Ectodermal cell (in vitro differentiated cells): ENCODE results near the gene RAB3C.

Source experiments
- H3K27ac ChIP-seq: 2 replicates; pipeline ENCODE4 v1.7.0; 2013; ENCODE audit warnings: mild to moderate bottlenecking, low read depth, low read length; ENCODE audit not compliant: insufficient read depth, poor library complexity, severe bottlenecking
- H3K27me3 ChIP-seq: 2 replicates; pipeline ENCODE4 v1.7.0; 2013; ENCODE audit warnings: mild to moderate bottlenecking, low read length; ENCODE audit not compliant: insufficient read depth, control insufficient read depth, poor library complexity, severe bottlenecking
- H3K36me3 ChIP-seq: one replicate; pipeline ENCODE4 v1.7.0; 2013; ENCODE audit warnings: low read length; ENCODE audit not compliant: control insufficient read depth, insufficient read depth
- H3K4me1 ChIP-seq: one replicate; pipeline ENCODE4 v1.7.0; 2013; ENCODE audit warnings: low read length; ENCODE audit not compliant: control insufficient read depth, insufficient read depth
- H3K4me3 ChIP-seq: 2 replicates; pipeline ENCODE4 v1.7.0; 2013; ENCODE audit warnings: low read depth, low read length, control low read depth; ENCODE audit not compliant: insufficient read depth
- H3K9me3 ChIP-seq: 2 replicates; pipeline ENCODE4 v1.7.0; 2013; ENCODE audit warnings: mild to moderate bottlenecking, low read length, moderate library complexity; ENCODE audit not compliant: control insufficient read depth
- WGBS, 2 experiments: methylation state at CpG; one replicate each; pipeline ENCODE4 v1.1.7; 2013; ENCODE audit warnings: missing lambda C conversion rate in 2 of 2; 5-methylcytosine and 5-hydroxymethylcytosine counted together

Gene RAB3C

GRCh38 chr5:58778888-58779287 lies 196.0 kb downstream of the RAB3C start:
- Histone ChIP-seq H3K9me3 (no peaks in the 10 kb centered on the region), H3K36me3 (no peaks in the 10 kb centered on the region), H3K4me1 (no peaks in the 10 kb centered on the region), H3K27ac (no peak overlapping the region), H3K27me3 (no peaks in the 10 kb centered on the region), H3K4me3 (no peak overlapping the region)
- 93 to 95% methylated on average over 3 of the region's 3 CpGs for WGBS, 2 experiments

- 93 to 98% methylated on average over 2 of the region's 2 CpGs for WGBS, 2 experiments
These were observed 203.2 kb downstream of the RAB3C start for GRCh38 chr5:58786035-58786434.

GRCh38 chr5:58786711-58787303 lies 203.9 kb downstream of the RAB3C start:
- no peak overlapping the region for H3K27ac ChIP-seq
- WGBS, 2 experiments: 96 to 97% methylated on average over 21 of the region's 21 CpGs

More at GRCh38 chr5:58786035-58786434, 203.2 kb downstream of the RAB3C start:
- Histone ChIP-seq H3K27ac (no peak overlapping the region), H3K9me3 (no peaks in the 10 kb centered on the region), H3K36me3 (no peaks in the 10 kb centered on the region), H3K4me3 (no peak overlapping the region), H3K4me1 (no peaks in the 10 kb centered on the region), H3K27me3 (no peaks in the 10 kb centered on the region)

GRCh38 chr5:58787987-58788386 lies 205.1 kb downstream of the RAB3C start:
- no peaks in the 10 kb centered on the region for H3K36me3 ChIP-seq
- H3K27ac ChIP-seq: no peak overlapping the region
- no peaks in the 10 kb centered on the region for H3K4me1 ChIP-seq
- H3K4me3 ChIP-seq: no peak overlapping the region
- H3K27me3 ChIP-seq: no peaks in the 10 kb centered on the region
- no peaks in the 10 kb centered on the region for H3K9me3 ChIP-seq
- 53% methylated on average over 3 of the region's 3 CpGs for WGBS, 2 experiments

More at GRCh38 chr5:58786711-58787303, 203.9 kb downstream of the RAB3C start:
- Histone ChIP-seq H3K27me3 (no peaks in the 10 kb centered on the region), H3K4me3 (no peak overlapping the region), H3K9me3 (no peaks in the 10 kb centered on the region), H3K4me1 (no peaks in the 10 kb centered on the region), H3K36me3 (no peaks in the 10 kb centered on the region)

GRCh38 chr5:58793888-58794657 lies 211.2 kb downstream of the RAB3C start:
- no peaks in the 10 kb centered on the region for H3K27me3 ChIP-seq
- no peaks in the 10 kb centered on the region for H3K4me1 ChIP-seq
- H3K4me3 ChIP-seq: no peak overlapping the region
- H3K27ac ChIP-seq: no peak overlapping the region
- H3K9me3 ChIP-seq: no peaks in the 10 kb centered on the region
- H3K36me3 ChIP-seq: no peaks in the 10 kb centered on the region
- WGBS, 2 experiments: 81 to 89% methylated on average over 1 to 2 of the region's 4 CpGs

- no peak overlapping the region for H3K4me3 ChIP-seq
- H3K27ac ChIP-seq: no peak overlapping the region
- no peaks in the 10 kb centered on the region for H3K27me3 ChIP-seq
- H3K36me3 ChIP-seq: no peaks in the 10 kb centered on the region
- H3K9me3 ChIP-seq: no peaks in the 10 kb centered on the region
- H3K4me1 ChIP-seq: no peaks in the 10 kb centered on the region
- 94 to 97% methylated on average over 4 of the region's 4 CpGs for WGBS, 2 experiments
These were observed 212.0 kb downstream of the RAB3C start for GRCh38 chr5:58794875-58795274.

GRCh38 chr5:58795327-58795726 lies 212.5 kb downstream of the RAB3C start:
- Histone ChIP-seq H3K4me1 (no peaks in the 10 kb centered on the region), H3K27me3 (no peaks in the 10 kb centered on the region), H3K27ac (no peak overlapping the region), H3K4me3 (no peak overlapping the region), H3K36me3 (no peaks in the 10 kb centered on the region), H3K9me3 (no peaks in the 10 kb centered on the region)

- no peaks in the 10 kb centered on the region for H3K27me3 ChIP-seq
- no peaks in the 10 kb centered on the region for H3K4me1 ChIP-seq
- H3K4me3 ChIP-seq: no peak overlapping the region
- H3K9me3 ChIP-seq: no peaks in the 10 kb centered on the region
- H3K36me3 ChIP-seq: no peaks in the 10 kb centered on the region
- H3K27ac ChIP-seq: no peak overlapping the region
These were observed 214.1 kb downstream of the RAB3C start for GRCh38 chr5:58797021-58797420.

GRCh38 chr5:58800356-58800755 lies 217.5 kb downstream of the RAB3C start:
- no peak overlapping the region for H3K4me3 ChIP-seq
- H3K27ac ChIP-seq: no peak overlapping the region
- H3K9me3 ChIP-seq: no peaks in the 10 kb centered on the region
- no peaks in the 10 kb centered on the region for H3K27me3 ChIP-seq
- 77 to 82% methylated on average over 6 to 7 of the region's 7 CpGs for WGBS, 2 experiments
- H3K4me1 ChIP-seq: no peaks in the 10 kb centered on the region
- no peaks in the 10 kb centered on the region for H3K36me3 ChIP-seq

GRCh38 chr5:58800861-58801540 lies 218.1 kb downstream of the RAB3C start:
- WGBS, 2 experiments: 94 to 96% methylated on average over 5 of the region's 5 CpGs

More at GRCh38 chr5:58800861-58801540, 218.1 kb downstream of the RAB3C start:
- Histone ChIP-seq H3K4me1 (no peaks in the 10 kb centered on the region), H3K4me3 (no peak overlapping the region), H3K27ac (no peak overlapping the region), H3K27me3 (no peaks in the 10 kb centered on the region), H3K9me3 (no peaks in the 10 kb centered on the region), H3K36me3 (no peaks in the 10 kb centered on the region)
